Panc1 (cell line): ENCODE results near the gene RNASE2.

Experiments
- CTCF ChIP-seq: fragments of 450-650 bp; IDR thresholded peaks from 2 replicates; pipeline ENCODE4 v1.5.1; 2017; ENCODE audit warnings: mild to moderate bottlenecking
- POLR2AphosphoS5 ChIP-seq: IDR thresholded peaks from 2 replicates; pipeline ENCODE4 v1.6.1; 2012; ENCODE audit warnings: mild to moderate bottlenecking, low read depth, low read length, moderate library complexity
- REST ChIP-seq, 2 experiments: IDR thresholded peaks; 2 replicates each; pipeline ENCODE4 v1.6.1; 2011 to 2012; ENCODE audit warnings: low read depth in 2 of 2, control low read depth in 1 of 2, low read length in 1 of 2, mild to moderate bottlenecking in 1 of 2, moderate library complexity in 1 of 2; ENCODE audit not compliant: insufficient read depth in 1 of 2
- TCF7L2 ChIP-seq: IDR thresholded peaks from 2 replicates; pipeline ENCODE4 v1.6.1; 2011; ENCODE audit warnings: mild to moderate bottlenecking, low read depth, low read length, inconsistent platforms

- TF ChIP-seq POLR2AphosphoS5: no peak
- TF ChIP-seq CTCF: no peak
- no peak for TF ChIP-seq REST (IDR thresholded peaks at IDR 0.05; ENCODE audit: insufficient read depth in 1 of 2, low read depth in 2 of 2, low read length in 1 of 2)
- no peak for TF ChIP-seq TCF7L2
These were observed 31.5 kb downstream of the RNASE2 start for GRCh38 chr14:20986811-20987210.
